Activated CD8-positive, alpha-beta T cell treated with anti-CD3 and anti-CD28 coated beads for 36 hours (primary cell): ENCODE data around the gene FRY. TPM values are rescaled to one million over a fixed set of nuclear protein-coding genes. Genes with fewer than 3 reads are reported as not detected.

Source experiments
- ATAC-seq: fragments of 200-7000 bp; cut with Tn5 transposase; one replicate; pipeline ENCODE4 v1.10.0; 2021; ENCODE audit warnings: mild to moderate bottlenecking, moderate library complexity
- CTCF ChIA-PET: fragments of 350-600 bp; sonication (Branson Sonifier 250); formaldehyde crosslinking; loops from one replicate; lab custom pipeline; 2021; ENCODE audit warnings: antibody characterized with exemption; lab: Charles Lee
- POLR2A ChIA-PET: fragments of 350-600 bp; sonication (Branson Sonifier 250); formaldehyde crosslinking; loops from one replicate; lab custom pipeline; 2021; ENCODE audit warnings: antibody characterized with exemption; lab: Charles Lee
- DNase-seq: peaks from one replicate; pipeline ENCODE4 v3.0.0-alpha.2; 2020
- H3K27ac Mint-ChIP-seq: one replicate; pipeline ENCODE4 v1.8.0; 2021; ENCODE audit warnings: mild to moderate bottlenecking, mixed read lengths
- H3K27me3 Mint-ChIP-seq: one replicate; pipeline ENCODE4 v1.8.0; 2021; ENCODE audit warnings: mixed read lengths
- H3K36me3 Mint-ChIP-seq: one replicate; pipeline ENCODE4 v1.8.0; 2021; ENCODE audit warnings: low read depth, mixed read lengths
- H3K4me1 Mint-ChIP-seq: one replicate; pipeline ENCODE4 v1.8.0; 2021; ENCODE audit warnings: low read depth, mixed read lengths
- H3K4me3 Mint-ChIP-seq: one replicate; pipeline ENCODE4 v1.8.0; 2021; ENCODE audit warnings: mild to moderate bottlenecking, moderate library complexity, mixed read lengths
- H3K9me3 Mint-ChIP-seq: one replicate; pipeline ENCODE4 v1.8.0; 2021; ENCODE audit warnings: mixed read lengths
- CTCF ChIP-seq: fragments of 200-600 bp; IDR thresholded peaks from one replicate; pipeline ENCODE4 v1.8.0; 2022; ENCODE audit warnings: antibody characterized with exemption, mild to moderate bottlenecking
- intact Hi-C: fragments of 100-400 bp; cut with micrococcal nuclease; formaldehyde crosslinking; loops from one replicate; pipeline ENCODE4 v1.10.0; 2022
- total RNA-seq, 2 experiments: library from RNA; stranded (reverse); gene quantifications; one replicate each; pipeline ENCODE4 v1.2.3, GENCODE V29; 2021

The FRY gene
- total RNA-seq, 2 experiments from 2014 or later, result 0.58 to 0.68 TPM

GRCh38 chr13:32081591-32081990 is 50.0 kb downstream of the FRY start:
- DNase-seq, result no peak
- Mint-ChIP-seq H3K9me3 (no peaks in the 10 kb centered on the region), H3K36me3 (no peaks in the 10 kb centered on the region), H3K4me1 (no peaks in the 10 kb centered on the region), H3K27ac (no peak overlapping the region), H3K4me3 (no peak overlapping the region), H3K27me3 (no peaks in the 10 kb centered on the region)
- intact Hi-C loops, result no loop called here
- ChIA-PET CTCF (interaction anchor here (1.1 kb wide), 1 partner anchor 84 kb away, joined by 3 read pairs; no protein-coding TSS in a partner anchor), POLR2A (interaction anchor here (0.6 kb wide), 1 partner anchor 53 kb away, joined by 3 read pairs; no protein-coding TSS in a partner anchor)
- no peak for TF ChIP-seq CTCF
- no peak for ATAC-seq

- intact Hi-C loops, result no loop called here
- H3K27ac Mint-ChIP-seq, result no peak overlapping the region
- POLR2A ChIA-PET, result no interaction called here
- no peak overlapping the region for H3K4me3 Mint-ChIP-seq
- H3K4me1 Mint-ChIP-seq, result no peaks in the 10 kb centered on the region
- ATAC-seq (no peak), DNase-seq (no peak)
- no peaks in the 10 kb centered on the region for H3K9me3 Mint-ChIP-seq
- CTCF ChIA-PET, result no interaction called here
- H3K27me3 Mint-ChIP-seq, result no peaks in the 10 kb centered on the region
- H3K36me3 Mint-ChIP-seq, result no peaks in the 10 kb centered on the region
- TF ChIP-seq CTCF, result no peak
These were observed 54.8 kb downstream of the FRY start for GRCh38 chr13:32086366-32086765.

GRCh38 chr13:32086791-32087441 is 55.3 kb downstream of the FRY start:
- H3K27ac Mint-ChIP-seq, result no peak overlapping the region
- POLR2A ChIA-PET, result no interaction called here
- intact Hi-C loops, result no loop called here
- DNase-seq (no peak), ATAC-seq (no peak)
- no peaks in the 10 kb centered on the region for H3K4me1 Mint-ChIP-seq
- H3K36me3 Mint-ChIP-seq, result no peaks in the 10 kb centered on the region
- H3K9me3 Mint-ChIP-seq, result no peaks in the 10 kb centered on the region
- no peak overlapping the region for H3K4me3 Mint-ChIP-seq
- H3K27me3 Mint-ChIP-seq, result no peaks in the 10 kb centered on the region
- no peak for TF ChIP-seq CTCF
- CTCF ChIA-PET, result no interaction called here

GRCh38 chr13:32087955-32088747 is 56.6 kb downstream of the FRY start:
- Mint-ChIP-seq H3K4me3 (no peak overlapping the region), H3K27me3 (no peaks in the 10 kb centered on the region), H3K4me1 (no peaks in the 10 kb centered on the region), H3K9me3 (no peaks in the 10 kb centered on the region), H3K36me3 (no peaks in the 10 kb centered on the region), H3K27ac (no peak overlapping the region)
- ChIA-PET POLR2A (no interaction called here), CTCF (no interaction called here)
- ATAC-seq, result no peak
- no peak for DNase-seq
- no peak for TF ChIP-seq CTCF
- intact Hi-C loops, result no loop called here

- Mint-ChIP-seq H3K4me3 (no peak overlapping the region), H3K4me1 (no peaks in the 10 kb centered on the region), H3K27ac (no peak overlapping the region), H3K27me3 (peaks cover 2% of the 10 kb centered on the region), H3K9me3 (no peaks in the 10 kb centered on the region), H3K36me3 (no peaks in the 10 kb centered on the region)
- ATAC-seq (no peak), DNase-seq (no peak)
- ChIA-PET POLR2A (no interaction called here), CTCF (no interaction called here)
- no peak for TF ChIP-seq CTCF
- intact Hi-C loops, result no loop called here
These were observed 60.9 kb downstream of the FRY start for GRCh38 chr13:32092496-32092895.
